Astrocyte of the spinal cord (primary cell): ENCODE results near the gene MN1.
A peak's percentile ranks its signal among the peaks of the same experiment; 100 is the strongest.

ENCODE experiments used
- DNase-seq: peaks from one replicate; pipeline ENCODE4 v3.0.0; 2011; ENCODE audit warnings: low read depth, low spot score
- H3K4me3 ChIP-seq: 2 replicates; pipeline ENCODE4 v1.5.1; 2011; ENCODE audit warnings: low read depth, mild to moderate bottlenecking, low read length, moderate library complexity
- CTCF ChIP-seq: IDR thresholded peaks from 2 replicates; pipeline ENCODE4 v1.5.1; 2012; ENCODE audit warnings: low read depth, mild to moderate bottlenecking, low read length, inconsistent platforms
- in situ Hi-C: cut with HindIII; loops from 2 replicates; pipeline ENCODE4 v1.10.0; 2017; ENCODE audit warnings: low sequenced_read_pairs

Gene MN1

GRCh38 chr22:27716074-27716473 is 85.5 kb downstream of the MN1 start:
- no peak for DNase-seq
- in situ Hi-C loops: no loop called here
- H3K4me3 ChIP-seq: no peak overlapping the region
- TF ChIP-seq CTCF: no peak

- no peak overlapping the region for H3K4me3 ChIP-seq
- in situ Hi-C loops: no loop called here
- DNase-seq: no peak
- peak; percentile 16 for TF ChIP-seq CTCF
Observed at GRCh38 chr22:27715106-27715505, 86.5 kb downstream of the MN1 start.

GRCh38 chr22:27714068-27714467 is 87.5 kb downstream of the MN1 start:
- DNase-seq: no peak
- in situ Hi-C loops: no loop called here
- no peak overlapping the region for H3K4me3 ChIP-seq
- TF ChIP-seq CTCF: no peak

GRCh38 chr22:27713461-27713860 is 88.1 kb downstream of the MN1 start:
- no peak overlapping the region for H3K4me3 ChIP-seq
- in situ Hi-C loops: no loop called here
- no peak for TF ChIP-seq CTCF
- no peak for DNase-seq

GRCh38 chr22:27711756-27712155 is 89.8 kb downstream of the MN1 start:
- TF ChIP-seq CTCF: no peak
- in situ Hi-C loops: no loop called here
- DNase-seq: no peak
- H3K4me3 ChIP-seq: no peak overlapping the region

- in situ Hi-C loops: no loop called here
- TF ChIP-seq CTCF: no peak
- no peak for DNase-seq
- H3K4me3 ChIP-seq: no peak overlapping the region
Observed at GRCh38 chr22:27711012-27711411, 90.5 kb downstream of the MN1 start.
